H1 (cell line): ENCODE data around the gene COL26A1. TPM values are rescaled to one million over a fixed set of nuclear protein-coding genes. Genes with fewer than 3 reads are reported as not detected.

Experiments
- BACH1 ChIP-seq: IDR thresholded peaks from 2 replicates; pipeline ENCODE4 v1.6.1; 2012; ENCODE audit warnings: low read length, improper control_type of control experiment
- BRCA1 ChIP-seq: IDR thresholded peaks from 2 replicates; pipeline ENCODE4 v1.6.1; 2012; ENCODE audit warnings: low read depth, low read length, improper control_type of control experiment
- CEBPB ChIP-seq: IDR thresholded peaks from 2 replicates; pipeline ENCODE4 v1.6.1; 2012; ENCODE audit warnings: low read depth, low read length
- CHD1 ChIP-seq: IDR thresholded peaks from 2 replicates; pipeline ENCODE4 v1.6.1; 2012; ENCODE audit warnings: low read depth, low read length, improper control_type of control experiment
- EP300 ChIP-seq, 2 experiments: IDR thresholded peaks; 1 replicate in 1 of 2; 2 replicates in 1 of 2; pipeline ENCODE4 v1.6.1; 2011 to 2012; ENCODE audit warnings: low read depth in 2 of 2, low read length in 2 of 2, mild to moderate bottlenecking in 2 of 2, borderline replicate concordance in 1 of 2, inconsistent platforms in 1 of 2, moderate library complexity in 1 of 2
- GABPA ChIP-seq: IDR thresholded peaks from 2 replicates; pipeline ENCODE4 v1.6.1; 2011; ENCODE audit warnings: mild to moderate bottlenecking, low read length, moderate library complexity, borderline replicate concordance; ENCODE audit not compliant: insufficient read depth
- HDAC2 ChIP-seq, 2 experiments: fragments of 300-600 bp in 1 of 2; sonication (generic) in 1 of 2; IDR thresholded peaks; 2 replicates each; pipeline ENCODE4 v1.6.1; 2011 to 2012; ENCODE audit warnings: low read depth in 2 of 2, low read length in 2 of 2, mild to moderate bottlenecking in 2 of 2, moderate library complexity in 2 of 2, borderline replicate concordance in 1 of 2, inconsistent platforms in 1 of 2
- KDM1A ChIP-seq: fragments of 200-600, 300-600 bp; sonication (generic); IDR thresholded peaks from 2 replicates; pipeline ENCODE4 v1.7.1; 2016; ENCODE audit warnings: mild to moderate bottlenecking, low read length, borderline replicate concordance
- RNF2 ChIP-seq: fragments of 200-900, 300-1000 bp; sonication (generic); IDR thresholded peaks from 2 replicates; pipeline ENCODE4 v1.7.1; 2016; ENCODE audit warnings: borderline replicate concordance, low read depth, mild to moderate bottlenecking, antibody characterized with exemption, low read length; ENCODE audit not compliant: poor library complexity, severe bottlenecking; ENCODE audit errors: missing control alignments
- SAP30 ChIP-seq: fragments of 300-600 bp; sonication (generic); IDR thresholded peaks from 2 replicates; pipeline ENCODE4 v1.7.1; 2012; ENCODE audit warnings: low read length, moderate library complexity, mild to moderate bottlenecking, inconsistent platforms; ENCODE audit not compliant: insufficient read depth, insufficient replicate concordance
- SIRT6 ChIP-seq: IDR thresholded peaks from one replicate; pipeline ENCODE4 v1.7.1; 2012; ENCODE audit warnings: low read length, inconsistent platforms
- SP1 ChIP-seq: IDR thresholded peaks from 2 replicates; pipeline ENCODE4 v1.6.1; 2011; ENCODE audit warnings: low read depth, low read length
- SP2 ChIP-seq: IDR thresholded peaks from 2 replicates; pipeline ENCODE4 v1.6.1; 2012; ENCODE audit warnings: mild to moderate bottlenecking, low read length, inconsistent platforms
- SP4 ChIP-seq: IDR thresholded peaks from 2 replicates; pipeline ENCODE4 v1.6.1; 2012; ENCODE audit warnings: low read length, inconsistent platforms
- TAF7 ChIP-seq: optimal IDR thresholded peaks from 2 replicates; pipeline ENCODE3; 2011; ENCODE audit warnings: low read depth, mild to moderate bottlenecking, inconsistent platforms, low read length, moderate library complexity, borderline replicate concordance
- TEAD4 ChIP-seq: IDR thresholded peaks from 2 replicates; pipeline ENCODE4 v1.6.1; 2012; ENCODE audit warnings: low read depth, low read length, inconsistent platforms, mixed read lengths
- polyA plus RNA-seq, 7 experiments: library from polyadenylated mRNA; depleted of rRNA in 3 of 7; stranded (reverse) in 5 of 7; unstranded in 2 of 7; fragments of >200 nt in 5 of 7; fragments of 200-250 nt in 2 of 7; gene quantifications; 1 replicate in 5 of 7; 2 replicates in 1 of 7; 4 replicates in 1 of 7; pipeline versions ENCODE4 v1.2.1 to v1.2.3, GENCODE V29; 2011 to 2013; ENCODE audit warnings: missing spikeins in 2 of 7, mixed read lengths in 2 of 7
- total RNA-seq: library from RNA; stranded (reverse); fragmentation: NEBNext Ultra II Directional; extraction: Animal tissue kit (Norgen Biotek cat#: 25700); gene quantifications from 2 replicates; pipeline ENCODE4 v1.2.1, GENCODE V29; 2021
- TF ChIP-seq, protein P1 (sequence below): IDR thresholded peaks from 2 replicates; pipeline ENCODE4 v1.6.1; 2012; ENCODE audit warnings: inconsistent platforms
- TF ChIP-seq, protein P2 (sequence below): IDR thresholded peaks from 2 replicates; pipeline ENCODE4 v1.6.1; 2012; ENCODE audit warnings: low read length, inconsistent platforms

The COL26A1 gene
- total and polyA plus RNA-seq, 2 of the 8 experiments (the other 6 are each of a cell fraction or from before 2014, with no cell fraction given) = 51.1 to 68.8 TPM

DNA sequence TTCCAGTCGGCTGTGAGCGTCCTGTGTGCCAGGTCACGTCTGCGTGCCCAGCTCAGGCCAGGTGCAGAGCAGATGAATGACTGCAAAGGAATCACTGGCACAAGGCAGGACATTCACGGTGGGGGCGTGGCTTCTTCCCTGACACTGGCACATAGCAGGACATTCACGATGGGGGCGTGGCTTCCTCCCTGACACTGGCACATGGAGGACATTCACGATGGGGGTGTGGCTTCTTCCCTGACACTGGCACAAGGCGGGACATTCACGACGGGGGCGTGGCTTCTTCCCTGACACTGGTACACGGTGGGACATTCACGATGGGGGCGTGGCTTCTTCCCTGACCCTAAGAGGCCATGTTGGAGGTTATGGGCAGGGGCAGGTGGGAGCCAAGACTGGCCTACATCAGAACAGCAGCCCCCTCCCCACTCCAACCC, 202.1 kb downstream of the COL26A1 start (continued):
- TF ChIP-seq BACH1 (peak; percentile 82), CEBPB (no peak), TEAD4 (peak; percentile 21; the same call in 1 of the 2 replicates), BRCA1 (no peak), SIRT6 (no peak), SP1 (no peak), KDM1A (no peak), SP2 (no peak), RNF2 (no peak), TAF7 (no peak), SAP30 (no peak), CHD1 (no peak), HDAC2 (IDR thresholded peaks at IDR 0.05; ENCODE audit: borderline replicate concordance in 1 of 2, low read depth in 2 of 2, low read length in 2 of 2) (no peak), SP4 (no peak), GABPA (no peak), EP300 (IDR thresholded peaks at IDR 0.05; ENCODE audit: borderline replicate concordance in 1 of 2, low read depth in 2 of 2, low read length in 2 of 2) (no peak)
- TF ChIP-seq, protein P1, sequence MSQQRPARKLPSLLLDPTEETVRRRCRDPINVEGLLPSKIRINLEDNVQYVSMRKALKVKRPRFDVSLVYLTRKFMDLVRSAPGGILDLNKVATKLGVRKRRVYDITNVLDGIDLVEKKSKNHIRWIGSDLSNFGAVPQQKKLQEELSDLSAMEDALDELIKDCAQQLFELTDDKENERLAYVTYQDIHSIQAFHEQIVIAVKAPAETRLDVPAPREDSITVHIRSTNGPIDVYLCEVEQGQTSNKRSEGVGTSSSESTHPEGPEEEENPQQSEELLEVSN = no peak
- TF ChIP-seq, protein P2, sequence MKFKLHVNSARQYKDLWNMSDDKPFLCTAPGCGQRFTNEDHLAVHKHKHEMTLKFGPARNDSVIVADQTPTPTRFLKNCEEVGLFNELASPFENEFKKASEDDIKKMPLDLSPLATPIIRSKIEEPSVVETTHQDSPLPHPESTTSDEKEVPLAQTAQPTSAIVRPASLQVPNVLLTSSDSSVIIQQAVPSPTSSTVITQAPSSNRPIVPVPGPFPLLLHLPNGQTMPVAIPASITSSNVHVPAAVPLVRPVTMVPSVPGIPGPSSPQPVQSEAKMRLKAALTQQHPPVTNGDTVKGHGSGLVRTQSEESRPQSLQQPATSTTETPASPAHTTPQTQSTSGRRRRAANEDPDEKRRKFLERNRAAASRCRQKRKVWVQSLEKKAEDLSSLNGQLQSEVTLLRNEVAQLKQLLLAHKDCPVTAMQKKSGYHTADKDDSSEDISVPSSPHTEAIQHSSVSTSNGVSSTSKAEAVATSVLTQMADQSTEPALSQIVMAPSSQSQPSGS = no peak
- TF ChIP-seq, all 59 proteins: peak for 5
